Retinal pigment epithelial cell (primary cell): ENCODE results near the gene HNMT.

Source experiments
- DNase-seq: peaks from one replicate; pipeline ENCODE4 v3.0.0-alpha.2; 2010; ENCODE audit warnings: low read depth
- H3K4me3 ChIP-seq: 2 replicates; pipeline ENCODE4 v1.5.1; 2011; ENCODE audit warnings: mild to moderate bottlenecking, low read length, control low read depth, moderate library complexity
- CTCF ChIP-seq: conservative IDR thresholded peaks from 2 replicates; pipeline ENCODE4 v1.5.1; 2011; ENCODE audit warnings: low read depth, low read length, control low read depth, inconsistent platforms

HNMT gene

GRCh38 chr2:137955536-137955935 is 8.7 kb upstream of the HNMT start:
- no peak for DNase-seq
- no peak overlapping the region for H3K4me3 ChIP-seq
- no peak for TF ChIP-seq CTCF

GRCh38 chr2:137957033-137957432 is 7.2 kb upstream of the HNMT start:
- H3K4me3 ChIP-seq, result no peak overlapping the region
- no peak for TF ChIP-seq CTCF
- DNase-seq, result no peak

- DNase-seq, result no peak
- H3K4me3 ChIP-seq, result no peak overlapping the region
- TF ChIP-seq CTCF, result no peak
These were observed 5.1 kb upstream of the HNMT start for GRCh38 chr2:137959166-137959565.

- DNase-seq, result no peak
- no peak overlapping the region for H3K4me3 ChIP-seq
- TF ChIP-seq CTCF, result no peak
These were observed 4.0 kb upstream of the HNMT start for GRCh38 chr2:137960223-137960622.

GRCh38 chr2:137961602-137962001 is 2.7 kb upstream of the HNMT start:
- H3K4me3 ChIP-seq, result no peak overlapping the region
- TF ChIP-seq CTCF, result no peak
- no peak for DNase-seq

- no peak for DNase-seq
- peak overlapping the region; percentile 48 for H3K4me3 ChIP-seq
- no peak for TF ChIP-seq CTCF
These were observed 673 bp upstream of the HNMT start for GRCh38 chr2:137963535-137964065.

- no peak for TF ChIP-seq CTCF
- DNase-seq, result no peak
- peak overlapping the region; percentile 48 for H3K4me3 ChIP-seq
These were observed 686 bp downstream of the HNMT start for GRCh38 chr2:137964859-137965459.
